Measurements from ENCODE around the gene MYO5C. TPM values are rescaled to one million over a fixed set of nuclear protein-coding genes. Genes with fewer than 3 reads are reported as not detected.
A peak's percentile ranks its signal among the peaks of the same experiment; 100 is the strongest.

The MYO5C gene
- total and polyA plus RNA-seq, 2 of the 13 experiments (the other 11 are each of a cell fraction or from before 2014, with no cell fraction given): 15.7 to 23.7 TPM

DNA sequence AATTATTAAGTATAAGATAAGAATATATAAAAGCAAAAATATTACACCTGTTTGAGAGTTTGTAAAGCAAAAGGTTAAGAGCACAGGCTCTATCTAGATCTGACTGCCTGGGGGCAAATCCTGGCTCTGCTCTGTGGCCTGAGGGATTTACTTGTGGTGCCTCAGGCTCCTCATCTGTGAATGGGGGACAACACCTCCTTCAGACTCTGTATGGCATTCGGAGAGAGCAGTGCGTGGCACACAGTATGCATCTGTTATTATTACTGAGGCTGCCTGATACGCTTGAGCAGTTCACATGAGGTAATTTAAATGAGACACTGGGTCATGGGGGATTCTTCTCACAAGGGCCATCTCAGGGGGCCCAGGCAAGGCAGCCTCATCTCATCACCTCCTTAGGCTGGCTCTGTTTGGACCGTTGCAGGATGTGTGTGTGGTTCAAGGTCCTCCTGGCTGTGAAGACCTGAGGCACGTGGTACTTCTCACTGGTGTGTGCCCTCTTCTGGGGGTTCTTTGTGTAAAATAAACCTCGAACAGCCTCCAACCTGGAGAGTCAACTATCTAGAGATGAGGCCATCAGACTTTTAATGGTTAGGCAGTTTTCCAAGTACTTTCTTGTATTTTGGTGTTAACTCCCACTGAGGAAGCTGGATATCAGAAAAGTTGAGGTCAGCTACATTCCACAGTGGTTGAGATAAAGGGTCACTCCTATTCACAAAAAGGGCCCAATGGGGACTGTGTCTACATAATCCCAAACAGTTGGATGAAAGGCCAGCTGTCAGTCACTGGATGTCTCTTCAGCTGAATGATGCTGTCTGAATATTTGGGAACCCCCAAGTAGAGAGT is 113.4 kb downstream of the MYO5C start (continued):
- TF ChIP-seq, protein P1, sequence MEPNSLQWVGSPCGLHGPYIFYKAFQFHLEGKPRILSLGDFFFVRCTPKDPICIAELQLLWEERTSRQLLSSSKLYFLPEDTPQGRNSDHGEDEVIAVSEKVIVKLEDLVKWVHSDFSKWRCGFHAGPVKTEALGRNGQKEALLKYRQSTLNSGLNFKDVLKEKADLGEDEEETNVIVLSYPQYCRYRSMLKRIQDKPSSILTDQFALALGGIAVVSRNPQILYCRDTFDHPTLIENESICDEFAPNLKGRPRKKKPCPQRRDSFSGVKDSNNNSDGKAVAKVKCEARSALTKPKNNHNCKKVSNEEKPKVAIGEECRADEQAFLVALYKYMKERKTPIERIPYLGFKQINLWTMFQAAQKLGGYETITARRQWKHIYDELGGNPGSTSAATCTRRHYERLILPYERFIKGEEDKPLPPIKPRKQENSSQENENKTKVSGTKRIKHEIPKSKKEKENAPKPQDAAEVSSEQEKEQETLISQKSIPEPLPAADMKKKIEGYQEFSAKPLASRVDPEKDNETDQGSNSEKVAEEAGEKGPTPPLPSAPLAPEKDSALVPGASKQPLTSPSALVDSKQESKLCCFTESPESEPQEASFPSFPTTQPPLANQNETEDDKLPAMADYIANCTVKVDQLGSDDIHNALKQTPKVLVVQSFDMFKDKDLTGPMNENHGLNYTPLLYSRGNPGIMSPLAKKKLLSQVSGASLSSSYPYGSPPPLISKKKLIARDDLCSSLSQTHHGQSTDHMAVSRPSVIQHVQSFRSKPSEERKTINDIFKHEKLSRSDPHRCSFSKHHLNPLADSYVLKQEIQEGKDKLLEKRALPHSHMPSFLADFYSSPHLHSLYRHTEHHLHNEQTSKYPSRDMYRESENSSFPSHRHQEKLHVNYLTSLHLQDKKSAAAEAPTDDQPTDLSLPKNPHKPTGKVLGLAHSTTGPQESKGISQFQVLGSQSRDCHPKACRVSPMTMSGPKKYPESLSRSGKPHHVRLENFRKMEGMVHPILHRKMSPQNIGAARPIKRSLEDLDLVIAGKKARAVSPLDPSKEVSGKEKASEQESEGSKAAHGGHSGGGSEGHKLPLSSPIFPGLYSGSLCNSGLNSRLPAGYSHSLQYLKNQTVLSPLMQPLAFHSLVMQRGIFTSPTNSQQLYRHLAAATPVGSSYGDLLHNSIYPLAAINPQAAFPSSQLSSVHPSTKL (CRISPR knock-in tag; IDR thresholded peaks at IDR 0.05): peak; percentile 35; the same call in 1 of the 2 replicates
- TF ChIP-seq RORA (CRISPR knock-in tag; IDR thresholded peaks at IDR 0.05) (no peak), ZNF17 (CRISPR knock-in tag; IDR thresholded peaks at IDR 0.05) (no peak), ZNF577 (CRISPR knock-in tag; IDR thresholded peaks at IDR 0.05; ENCODE audit: borderline replicate concordance, low read depth) (no peak), HDAC2 (CRISPR knock-in tag; IDR thresholded peaks at IDR 0.05) (0 out of 2 replicates have a peak, but pooled peaks have one; percentile 23), ZNF33B (CRISPR knock-in tag; IDR thresholded peaks at IDR 0.05) (no peak), ISX (CRISPR knock-in tag; conservative IDR thresholded peaks at IDR 0.05) (no peak), ZSCAN20 (CRISPR knock-in tag; IDR thresholded peaks at IDR 0.05; ENCODE audit: borderline replicate concordance) (no peak), ZNF546 (CRISPR knock-in tag; conservative IDR thresholded peaks at IDR 0.05) (no peak), ZSCAN30 (CRISPR knock-in tag; IDR thresholded peaks at IDR 0.05) (no peak), BCL6 (CRISPR knock-in tag; IDR thresholded peaks at IDR 0.05) (no peak), PAX8 (CRISPR knock-in tag; IDR thresholded peaks at IDR 0.05; ENCODE audit: borderline replicate concordance) (no peak), SRF (IDR thresholded peaks at IDR 0.05; ENCODE audit: low read depth, low read length) (no peak), ERF (CRISPR knock-in tag; IDR thresholded peaks at IDR 0.05) (peak; percentile 25; the same call in 1 of the 2 replicates), KMT2A (CRISPR knock-in tag; IDR thresholded peaks at IDR 0.05) (no peak), GABPA (IDR thresholded peaks at IDR 0.05; ENCODE audit: low read depth, low read length) (no peak), GABPA (CRISPR knock-in tag; IDR thresholded peaks at IDR 0.05; ENCODE audit: low read depth) (no peak)
- TF ChIP-seq, protein P2, sequence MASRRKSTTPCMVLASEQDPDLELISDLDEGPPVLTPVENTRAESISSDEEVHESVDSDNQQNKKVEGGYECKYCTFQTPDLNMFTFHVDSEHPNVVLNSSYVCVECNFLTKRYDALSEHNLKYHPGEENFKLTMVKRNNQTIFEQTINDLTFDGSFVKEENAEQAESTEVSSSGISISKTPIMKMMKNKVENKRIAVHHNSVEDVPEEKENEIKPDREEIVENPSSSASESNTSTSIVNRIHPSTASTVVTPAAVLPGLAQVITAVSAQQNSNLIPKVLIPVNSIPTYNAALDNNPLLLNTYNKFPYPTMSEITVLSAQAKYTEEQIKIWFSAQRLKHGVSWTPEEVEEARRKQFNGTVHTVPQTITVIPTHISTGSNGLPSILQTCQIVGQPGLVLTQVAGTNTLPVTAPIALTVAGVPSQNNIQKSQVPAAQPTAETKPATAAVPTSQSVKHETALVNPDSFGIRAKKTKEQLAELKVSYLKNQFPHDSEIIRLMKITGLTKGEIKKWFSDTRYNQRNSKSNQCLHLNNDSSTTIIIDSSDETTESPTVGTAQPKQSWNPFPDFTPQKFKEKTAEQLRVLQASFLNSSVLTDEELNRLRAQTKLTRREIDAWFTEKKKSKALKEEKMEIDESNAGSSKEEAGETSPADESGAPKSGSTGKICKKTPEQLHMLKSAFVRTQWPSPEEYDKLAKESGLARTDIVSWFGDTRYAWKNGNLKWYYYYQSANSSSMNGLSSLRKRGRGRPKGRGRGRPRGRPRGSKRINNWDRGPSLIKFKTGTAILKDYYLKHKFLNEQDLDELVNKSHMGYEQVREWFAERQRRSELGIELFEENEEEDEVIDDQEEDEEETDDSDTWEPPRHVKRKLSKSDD (CRISPR knock-in tag; IDR thresholded peaks at IDR 0.05; ENCODE audit: low read depth): no peak
- TF ChIP-seq, protein P3, sequence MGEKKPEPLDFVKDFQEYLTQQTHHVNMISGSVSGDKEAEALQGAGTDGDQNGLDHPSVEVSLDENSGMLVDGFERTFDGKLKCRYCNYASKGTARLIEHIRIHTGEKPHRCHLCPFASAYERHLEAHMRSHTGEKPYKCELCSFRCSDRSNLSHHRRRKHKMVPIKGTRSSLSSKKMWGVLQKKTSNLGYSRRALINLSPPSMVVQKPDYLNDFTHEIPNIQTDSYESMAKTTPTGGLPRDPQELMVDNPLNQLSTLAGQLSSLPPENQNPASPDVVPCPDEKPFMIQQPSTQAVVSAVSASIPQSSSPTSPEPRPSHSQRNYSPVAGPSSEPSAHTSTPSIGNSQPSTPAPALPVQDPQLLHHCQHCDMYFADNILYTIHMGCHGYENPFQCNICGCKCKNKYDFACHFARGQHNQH (CRISPR knock-in tag; IDR thresholded peaks at IDR 0.05): peak; percentile 34; the same call in 1 of the 2 replicates
- TF ChIP-seq, protein P4, sequence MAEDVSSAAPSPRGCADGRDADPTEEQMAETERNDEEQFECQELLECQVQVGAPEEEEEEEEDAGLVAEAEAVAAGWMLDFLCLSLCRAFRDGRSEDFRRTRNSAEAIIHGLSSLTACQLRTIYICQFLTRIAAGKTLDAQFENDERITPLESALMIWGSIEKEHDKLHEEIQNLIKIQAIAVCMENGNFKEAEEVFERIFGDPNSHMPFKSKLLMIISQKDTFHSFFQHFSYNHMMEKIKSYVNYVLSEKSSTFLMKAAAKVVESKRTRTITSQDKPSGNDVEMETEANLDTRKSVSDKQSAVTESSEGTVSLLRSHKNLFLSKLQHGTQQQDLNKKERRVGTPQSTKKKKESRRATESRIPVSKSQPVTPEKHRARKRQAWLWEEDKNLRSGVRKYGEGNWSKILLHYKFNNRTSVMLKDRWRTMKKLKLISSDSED (CRISPR knock-in tag; IDR thresholded peaks at IDR 0.05): no peak
